Measurements from ENCODE around the gene QSER1.

DNA sequence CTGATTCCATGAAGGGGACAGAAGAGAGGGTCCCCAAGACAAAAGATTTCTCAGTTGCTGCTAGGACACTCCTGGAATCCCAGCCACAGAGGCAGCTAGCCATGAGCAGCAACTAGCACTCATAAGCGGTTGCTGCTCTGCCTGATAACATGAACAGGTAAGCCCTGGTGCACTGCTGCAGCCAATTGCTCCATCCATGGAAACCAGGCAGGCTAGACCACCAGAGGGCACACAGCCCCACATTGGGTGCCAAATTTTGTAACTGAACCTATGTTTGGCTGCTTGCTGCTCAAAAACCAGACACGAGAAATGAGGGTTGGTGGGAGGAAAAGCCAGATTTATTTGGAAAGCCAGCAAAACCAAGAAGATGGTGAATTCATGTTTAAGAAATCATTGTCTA is 21.9 kb upstream of the QSER1 start:
- TF ChIP-seq, protein P1, sequence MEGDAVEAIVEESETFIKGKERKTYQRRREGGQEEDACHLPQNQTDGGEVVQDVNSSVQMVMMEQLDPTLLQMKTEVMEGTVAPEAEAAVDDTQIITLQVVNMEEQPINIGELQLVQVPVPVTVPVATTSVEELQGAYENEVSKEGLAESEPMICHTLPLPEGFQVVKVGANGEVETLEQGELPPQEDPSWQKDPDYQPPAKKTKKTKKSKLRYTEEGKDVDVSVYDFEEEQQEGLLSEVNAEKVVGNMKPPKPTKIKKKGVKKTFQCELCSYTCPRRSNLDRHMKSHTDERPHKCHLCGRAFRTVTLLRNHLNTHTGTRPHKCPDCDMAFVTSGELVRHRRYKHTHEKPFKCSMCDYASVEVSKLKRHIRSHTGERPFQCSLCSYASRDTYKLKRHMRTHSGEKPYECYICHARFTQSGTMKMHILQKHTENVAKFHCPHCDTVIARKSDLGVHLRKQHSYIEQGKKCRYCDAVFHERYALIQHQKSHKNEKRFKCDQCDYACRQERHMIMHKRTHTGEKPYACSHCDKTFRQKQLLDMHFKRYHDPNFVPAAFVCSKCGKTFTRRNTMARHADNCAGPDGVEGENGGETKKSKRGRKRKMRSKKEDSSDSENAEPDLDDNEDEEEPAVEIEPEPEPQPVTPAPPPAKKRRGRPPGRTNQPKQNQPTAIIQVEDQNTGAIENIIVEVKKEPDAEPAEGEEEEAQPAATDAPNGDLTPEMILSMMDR (IDR thresholded peaks at IDR 0.05): peak in 3 of 6 experiments; percentile 8 to 9 (median 8)
- TF ChIP-seq POLR2AphosphoS5 (IDR thresholded peaks at IDR 0.05): no peak
